OCI-LY1 (cell line): ENCODE data around the gene MR1.

Experiments
- H2AFZ ChIP-seq: fragments of 200-600 bp; sonication (generic), shearing (Covaris generic); 2 replicates; pipeline ENCODE4 v1.6.0; 2014; ENCODE audit warnings: antibody characterized with exemption, mild to moderate bottlenecking, low read length
- H3F3A ChIP-seq: fragments of 200-600 bp; sonication (generic), shearing (Covaris generic); 2 replicates; pipeline ENCODE4 v1.6.0; 2014; ENCODE audit warnings: mild to moderate bottlenecking, antibody characterized with exemption, low read length, moderate library complexity; ENCODE audit not compliant: insufficient read depth
- H3K27ac ChIP-seq: fragments of 200-600 bp; sonication (generic); 2 replicates; pipeline ENCODE4 v1.5.1; 2014; ENCODE audit warnings: low read length, mixed run types, mild to moderate bottlenecking, low read depth; ENCODE audit not compliant: poor library complexity, severe bottlenecking
- H3K27me3 ChIP-seq: fragments of 200-600 bp; sonication (generic); 2 replicates; pipeline ENCODE4 v1.6.0; 2014; ENCODE audit warnings: antibody characterized with exemption, mild to moderate bottlenecking, low read length, moderate library complexity; ENCODE audit not compliant: insufficient read depth
- H3K36me3 ChIP-seq: fragments of 200-600 bp; sonication (generic); 2 replicates; pipeline ENCODE4 v1.6.1; 2014; ENCODE audit warnings: mild to moderate bottlenecking, antibody characterized with exemption, low read length, moderate library complexity, mixed read lengths; ENCODE audit not compliant: insufficient read depth
- H3K4me1 ChIP-seq: fragments of 200-600 bp; sonication (generic); 2 replicates; pipeline ENCODE4 v1.5.1; 2014; ENCODE audit warnings: mild to moderate bottlenecking, low read length, moderate library complexity; ENCODE audit not compliant: insufficient read depth, severe bottlenecking
- H3K4me2 ChIP-seq: fragments of 200-600 bp; sonication (generic), shearing (Covaris generic); 2 replicates; pipeline ENCODE4 v1.6.1; 2014; ENCODE audit warnings: low read length
- H3K4me3 ChIP-seq: fragments of 200-600 bp; sonication (generic); 2 replicates; pipeline ENCODE4 v1.5.1; 2014; ENCODE audit warnings: low read length, low read depth, mild to moderate bottlenecking, mixed read lengths; ENCODE audit not compliant: poor library complexity, severe bottlenecking
- H3K79me2 ChIP-seq: fragments of 200-600 bp; shearing (Covaris generic); 2 replicates; pipeline ENCODE4 v1.6.1; 2016; ENCODE audit warnings: mixed run types, low read length, mixed read lengths; ENCODE audit not compliant: insufficient read depth
- H3K9ac ChIP-seq: fragments of 200-600 bp; sonication (generic), shearing (Covaris generic); 2 replicates; pipeline ENCODE4 v1.6.1; 2014; ENCODE audit warnings: mild to moderate bottlenecking, low read length, mixed read lengths
- H3K9me2 ChIP-seq: fragments of 200-600 bp; sonication (generic), shearing (Covaris generic); 2 replicates; pipeline ENCODE4 v1.6.1; 2014; ENCODE audit warnings: low read depth, mild to moderate bottlenecking, low read length, mixed read lengths
- H3K9me3 ChIP-seq: fragments of 200-600 bp; shearing (Covaris generic); 2 replicates; pipeline ENCODE4 v1.6.1; 2014; ENCODE audit warnings: low read length, mixed read lengths
- H4K20me1 ChIP-seq: fragments of 200-600 bp; sonication (generic), shearing (Covaris generic); 2 replicates; pipeline ENCODE4 v1.6.0; 2016; ENCODE audit warnings: mild to moderate bottlenecking, low read length; ENCODE audit not compliant: insufficient read depth
- CTCF ChIP-seq: fragments of 200-600 bp; sonication (generic), shearing (Covaris generic); IDR thresholded peaks from 2 replicates; pipeline ENCODE4 v1.5.1; 2017; ENCODE audit warnings: mild to moderate bottlenecking, antibody characterized with exemption, low read length, moderate library complexity, mixed read lengths
- EZH2 ChIP-seq: fragments of 200-600 bp; sonication (generic), shearing (Covaris generic); IDR thresholded peaks from 2 replicates; pipeline ENCODE4 v1.8.0; 2017; ENCODE audit warnings: borderline replicate concordance, mixed run types, mild to moderate bottlenecking, antibody characterized with exemption, low read length, moderate library complexity, mixed read lengths

The MR1 gene

GRCh38 chr1:181100934-181101333 lies 67.2 kb downstream of the MR1 start:
- peaks cover 14% of the 10 kb centered on the region for H3K4me1 ChIP-seq
- no peak overlapping the region for H3K9ac ChIP-seq

GRCh38 chr1:181101581-181102226 lies 67.9 kb downstream of the MR1 start:
- no peak overlapping the region for H3K4me2 ChIP-seq
- no peaks in the 10 kb centered on the region for H3K79me2 ChIP-seq
- no peaks in the 10 kb centered on the region for H3K9me3 ChIP-seq
- no peak overlapping the region for H3K9ac ChIP-seq
- H3K36me3 ChIP-seq = no peaks in the 10 kb centered on the region
- no peaks in the 10 kb centered on the region for H3K9me2 ChIP-seq
- no peak overlapping the region for H3K4me3 ChIP-seq
- TF ChIP-seq EZH2 = no peak
- TF ChIP-seq CTCF = no peak
- H3K27ac ChIP-seq = no peak overlapping the region
- no peaks in the 10 kb centered on the region for H3F3A ChIP-seq
- H4K20me1 ChIP-seq = no peaks in the 10 kb centered on the region
- H2AFZ ChIP-seq = no peak overlapping the region
- peaks cover 16% of the 10 kb centered on the region for H3K4me1 ChIP-seq
- peaks cover 14% of the 10 kb centered on the region for H3K27me3 ChIP-seq

More at GRCh38 chr1:181100934-181101333, 67.2 kb downstream of the MR1 start:
- Histone ChIP-seq H3K4me2 (no peak overlapping the region), H2AFZ (no peak overlapping the region), H4K20me1 (no peaks in the 10 kb centered on the region), H3K27ac (no peak overlapping the region), H3K36me3 (no peaks in the 10 kb centered on the region), H3K9me3 (no peaks in the 10 kb centered on the region), H3K4me3 (no peak overlapping the region), H3K9me2 (no peaks in the 10 kb centered on the region), H3F3A (no peaks in the 10 kb centered on the region), H3K79me2 (no peaks in the 10 kb centered on the region), H3K27me3 (peaks cover 14% of the 10 kb centered on the region)
- no peak for TF ChIP-seq EZH2
- no peak for TF ChIP-seq CTCF

- H3K27ac ChIP-seq = no peak overlapping the region
Measured at GRCh38 chr1:181102841-181103240, 69.1 kb downstream of the MR1 start.

More at GRCh38 chr1:181102841-181103240, 69.1 kb downstream of the MR1 start:
- H3K27me3 ChIP-seq = peaks cover 14% of the 10 kb centered on the region
- H4K20me1 ChIP-seq = no peaks in the 10 kb centered on the region
- TF ChIP-seq EZH2 (no peak), CTCF (no peak)
- H3K79me2 ChIP-seq = no peaks in the 10 kb centered on the region
- H3K9me2 ChIP-seq = no peaks in the 10 kb centered on the region
- H3K4me1 ChIP-seq = peaks cover 16% of the 10 kb centered on the region
- H3K4me2 ChIP-seq = no peak overlapping the region
- H3K36me3 ChIP-seq = no peaks in the 10 kb centered on the region
- no peak overlapping the region for H2AFZ ChIP-seq
- H3K9ac ChIP-seq = no peak overlapping the region
- H3K9me3 ChIP-seq = no peaks in the 10 kb centered on the region
- no peak overlapping the region for H3K4me3 ChIP-seq
- no peaks in the 10 kb centered on the region for H3F3A ChIP-seq
